ENCODE measurements around the gene C2CD2L. TPM values are rescaled to one million over a fixed set of nuclear protein-coding genes. Genes with fewer than 3 reads are reported as not detected.

C2CD2L gene
- polyA plus RNA-seq, 1 of the 3 experiments (the other 2 are of a cell fraction) = 8.6 TPM

- Histone ChIP-seq H3K27ac (ENCODE audit: low read depth in 2 of 2, low read length in 1 of 2) (no peak overlapping the region), H3K36me3 (replicated peaks in 1 of 2; ENCODE audit: control insufficient read depth in 1 of 2, insufficient read depth in 2 of 2, low read length in 1 of 2) (peaks cover 0 to 48% of the 10 kb centered on the region in 2 experiments), H3K4me2 (no peak overlapping the region), H3K27me3 (ENCODE audit: insufficient read depth) (no peaks in the 10 kb centered on the region), H3F3A (replicated peaks; ENCODE audit: insufficient read depth) (peaks cover 12% of the 10 kb centered on the region), H3K4me3 (ENCODE audit: low read depth in 2 of 2, low read length in 1 of 2) (no peak overlapping the region), H4K20me1 (ENCODE audit: insufficient read depth) (no peaks in the 10 kb centered on the region), H3K9ac (no peak overlapping the region), H3K9me3 (no peaks in the 10 kb centered on the region), H3K9me2 (no peaks in the 10 kb centered on the region), H2AFZ (ENCODE audit: low read depth) (no peak overlapping the region), H3K79me2 (ENCODE audit: insufficient read depth) (peaks cover 6% of the 10 kb centered on the region; the same call in 1 of the 2 replicates), H3K4me1 (ENCODE audit: control insufficient read depth in 1 of 2, insufficient read depth in 2 of 2, low read depth in 1 of 2, low read length in 1 of 2) (peaks cover 0 to under 1% of the 10 kb centered on the region in 2 experiments; a peak in 1 of 4 replicates)
- ChIA-PET CTCF (interaction anchor here (1.3 to 2.0 kb wide), 2 partner anchors 12 to 15 kb away, joined by 3 to 6 read pairs; partner anchors contain the start of gene DPAGT1), POLR2A (no interaction called here)
- WGBS (ENCODE audit: low lambda C conversion rate) = 100% methylated on average over 2 of the region's 5 CpGs
- no peak for TF ChIP-seq PBX3 (IDR thresholded peaks at IDR 0.05)
- TF ChIP-seq TAF1 (IDR thresholded peaks at IDR 0.05; ENCODE audit: borderline replicate concordance, low read depth, low read length) = no peak
- no peak for TF ChIP-seq JUND (IDR thresholded peaks at IDR 0.05)
- no peak for TF ChIP-seq MEF2A (IDR thresholded peaks at IDR 0.05; ENCODE audit: borderline replicate concordance, low read depth)
- no peak for TF ChIP-seq ELF1 (IDR thresholded peaks at IDR 0.05)
- TF ChIP-seq SIN3A (IDR thresholded peaks at IDR 0.05; ENCODE audit: borderline replicate concordance, low read depth, low read length) = no peak
- TF ChIP-seq TEAD4 (IDR thresholded peaks at IDR 0.05; ENCODE audit: borderline replicate concordance, insufficient read depth) = no peak
- no peak for TF ChIP-seq IRF3 (IDR thresholded peaks at IDR 0.05; ENCODE audit: low read depth, low read length)
- TF ChIP-seq CTCF (IDR thresholded peaks at IDR 0.05) = no peak
- no peak for TF ChIP-seq GABPA (IDR thresholded peaks at IDR 0.05; ENCODE audit: low read depth)
- DNase-seq = no peak
Observed at GRCh38 chr11:119114351-119114750, 7.2 kb downstream of the C2CD2L start.

- ChIA-PET POLR2A (no interaction called here), CTCF (interaction anchor here (1.3 to 2.0 kb wide), 2 partner anchors 13 to 16 kb away, joined by 3 to 6 read pairs; partner anchors contain the start of gene DPAGT1)
- 90% methylated on average over 24 of the region's 24 CpGs for WGBS (ENCODE audit: low lambda C conversion rate)
Observed at GRCh38 chr11:119115484-119116234, 8.5 kb downstream of the C2CD2L start.

More at GRCh38 chr11:119115484-119116234, 8.5 kb downstream of the C2CD2L start:
- TF ChIP-seq GATA2 (CRISPR knock-in tag; IDR thresholded peaks at IDR 0.05) (no peak), USF1 (IDR thresholded peaks at IDR 0.05; ENCODE audit: borderline replicate concordance, low read depth) (no peak), GABPA (IDR thresholded peaks at IDR 0.05; ENCODE audit: low read depth) (no peak), SIN3A (IDR thresholded peaks at IDR 0.05; ENCODE audit: borderline replicate concordance, low read depth, low read length) (no peak), NFIC (IDR thresholded peaks at IDR 0.05; ENCODE audit: borderline replicate concordance) (no peak), JUND (IDR thresholded peaks at IDR 0.05) (no peak), RXRA (IDR thresholded peaks at IDR 0.05; ENCODE audit: borderline replicate concordance, low read depth) (no peak), PBX3 (IDR thresholded peaks at IDR 0.05) (no peak), EZH2phosphoT487 (IDR thresholded peaks at IDR 0.05; ENCODE audit: borderline replicate concordance, low read depth) (no peak), MXI1 (IDR thresholded peaks at IDR 0.05; ENCODE audit: low read depth, low read length) (no peak)
- Histone ChIP-seq H3K9me2 (no peaks in the 10 kb centered on the region), H3F3A (replicated peaks; ENCODE audit: insufficient read depth) (peaks cover 12% of the 10 kb centered on the region), H3K4me2 (no peak overlapping the region), H3K9ac (no peak overlapping the region), H3K4me1 (ENCODE audit: control insufficient read depth in 1 of 2, insufficient read depth in 2 of 2, low read depth in 1 of 2, low read length in 1 of 2) (peaks cover 5 to 6% of the 10 kb centered on the region in 2 experiments; a peak in 3 of 4 replicates), H3K27me3 (ENCODE audit: insufficient read depth) (no peaks in the 10 kb centered on the region), H3K4me3 (ENCODE audit: low read depth in 2 of 2, low read length in 1 of 2) (no peak overlapping the region), H3K9me3 (no peaks in the 10 kb centered on the region), H3K36me3 (replicated peaks in 1 of 2; ENCODE audit: control insufficient read depth in 1 of 2, insufficient read depth in 2 of 2, low read length in 1 of 2) (peaks cover 0 to 48% of the 10 kb centered on the region in 2 experiments), H3K27ac (ENCODE audit: low read depth in 2 of 2, low read length in 1 of 2) (no peak overlapping the region), H4K20me1 (ENCODE audit: insufficient read depth) (no peaks in the 10 kb centered on the region), H2AFZ (ENCODE audit: low read depth) (no peak overlapping the region), H3K79me2 (ENCODE audit: insufficient read depth) (no peaks in the 10 kb centered on the region)
- DNase-seq = no peak

Data from SK-N-SH (cell line).